ENCODE results near the gene MIGA2.

GRCh38 chr9:129102791-129103594 lies 66.6 kb downstream of the MIGA2 start:
- TF ChIP-seq CTCF (IDR thresholded peaks at IDR 0.05) (peak in 3 of 5 experiments; percentile 29 to 36 (median 36)), POLR2A (IDR thresholded peaks at IDR 0.05) (no peak), EP300 (IDR thresholded peaks at IDR 0.05) (no peak)

Data from tibial nerve (tissue), 4 donors.